HG02938 (cell line): Measurements from ENCODE around the gene INSIG1.

Source experiments
- ATAC-seq: cut with Tn5 transposase; IDR thresholded peaks from one replicate; pipeline ENCODE4 v1.9.1; 2021; ENCODE audit warnings: mild to moderate bottlenecking, moderate library complexity; ENCODE audit not compliant: unreplicated experiment

INSIG1 gene

GRCh38 chr7:155300641-155301452 is 3.2 kb downstream of the INSIG1 start:
- ATAC-seq, result no peak

- ATAC-seq, result no peak
These were observed 5.4 kb downstream of the INSIG1 start for GRCh38 chr7:155303039-155303593.

- ATAC-seq, result no peak
These were observed 6.2 kb downstream of the INSIG1 start for GRCh38 chr7:155303897-155304296.

GRCh38 chr7:155305231-155305904 is 7.7 kb downstream of the INSIG1 start:
- ATAC-seq, result no peak

- no peak for ATAC-seq
These were observed 9.2 kb downstream of the INSIG1 start for GRCh38 chr7:155306673-155307470.

GRCh38 chr7:155308330-155309020 is 10.8 kb downstream of the INSIG1 start:
- no peak for ATAC-seq

- no peak for ATAC-seq
These were observed 11.3 kb downstream of the INSIG1 start for GRCh38 chr7:155309021-155309338.

- no peak for ATAC-seq
These were observed 12.9 kb downstream of the INSIG1 start for GRCh38 chr7:155310425-155311114.

GRCh38 chr7:155311826-155312537 is 14.3 kb downstream of the INSIG1 start:
- ATAC-seq, result no peak

- ATAC-seq, result no peak
These were observed 15.0 kb downstream of the INSIG1 start for GRCh38 chr7:155312633-155313032.

GRCh38 chr7:155313096-155313495 is 15.4 kb downstream of the INSIG1 start:
- ATAC-seq, result no peak

GRCh38 chr7:155315977-155316376 is 18.3 kb downstream of the INSIG1 start:
- ATAC-seq, result no peak

- ATAC-seq, result no peak
These were observed 18.9 kb downstream of the INSIG1 start for GRCh38 chr7:155316427-155317113.

- ATAC-seq, result no peak
These were observed 19.4 kb downstream of the INSIG1 start for GRCh38 chr7:155317114-155317434.

GRCh38 chr7:155318245-155318644 is 20.6 kb downstream of the INSIG1 start:
- ATAC-seq, result no peak

GRCh38 chr7:155322530-155322929 is 24.9 kb downstream of the INSIG1 start:
- ATAC-seq, result no peak

- no peak for ATAC-seq
These were observed 25.4 kb downstream of the INSIG1 start for GRCh38 chr7:155323001-155323638.

- no peak for ATAC-seq
These were observed 26.6 kb downstream of the INSIG1 start for GRCh38 chr7:155324012-155324917.
